GM19468 (cell line): ENCODE measurements around the gene EML1.

Source experiments
- ATAC-seq: cut with Tn5 transposase; IDR thresholded peaks from one replicate; pipeline ENCODE4 v1.9.1; 2021; ENCODE audit warnings: mild to moderate bottlenecking, moderate library complexity, moderate number of reproducible peaks; ENCODE audit not compliant: unreplicated experiment; ENCODE audit errors: extremely low read depth

Gene EML1

GRCh38 chr14:99850709-99851108 is 57.5 kb downstream of the EML1 start:
- no peak for ATAC-seq

GRCh38 chr14:99852578-99852977 is 59.4 kb downstream of the EML1 start:
- no peak for ATAC-seq

DNA sequence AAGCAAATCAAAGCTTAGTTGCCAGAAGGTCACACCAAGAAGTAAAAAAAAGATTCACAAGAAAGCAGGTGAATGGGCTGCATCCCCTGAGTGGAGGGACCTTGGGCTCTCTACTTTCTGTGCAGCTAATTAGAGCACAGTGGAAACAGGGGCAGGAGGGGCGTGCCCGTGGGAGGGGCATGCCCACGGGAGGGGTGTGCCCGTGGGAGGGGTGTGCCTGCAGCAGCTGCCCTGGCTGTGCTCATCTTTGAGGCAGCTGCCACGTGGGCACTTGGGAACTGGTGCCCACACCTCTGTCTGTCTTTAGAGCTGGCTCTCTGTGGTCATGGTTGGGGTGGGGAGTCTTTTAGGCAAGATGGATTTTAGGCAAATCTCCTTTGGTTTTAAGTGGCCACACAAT is 60.0 kb downstream of the EML1 start:
- ATAC-seq, result no peak

GRCh38 chr14:99854831-99855230 is 61.6 kb downstream of the EML1 start:
- ATAC-seq, result no peak

GRCh38 chr14:99855271-99855670 is 62.1 kb downstream of the EML1 start:
- no peak for ATAC-seq

GRCh38 chr14:99857551-99857950 is 64.3 kb downstream of the EML1 start:
- no peak for ATAC-seq

GRCh38 chr14:99860219-99860618 is 67.0 kb downstream of the EML1 start:
- ATAC-seq, result no peak

DNA sequence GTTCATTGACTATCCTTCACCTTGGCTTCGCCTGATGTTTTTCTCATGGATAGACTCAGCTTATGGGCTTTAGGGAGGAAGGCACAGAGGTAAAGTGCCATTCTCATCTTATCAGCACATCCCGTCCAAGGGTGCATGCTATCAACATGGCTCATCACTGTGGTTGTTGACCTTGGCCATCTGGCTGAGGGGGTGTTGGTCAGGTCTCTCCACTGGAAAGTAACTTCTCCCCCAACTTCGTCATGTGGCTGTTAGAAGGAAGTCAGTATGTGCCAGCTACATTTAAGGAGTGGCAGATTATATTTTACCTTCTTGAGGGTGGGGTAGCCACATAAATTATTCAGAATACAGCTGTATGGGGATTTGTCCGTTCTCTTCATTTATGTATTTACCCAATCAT is 68.9 kb downstream of the EML1 start:
- no peak for ATAC-seq

GRCh38 chr14:99863059-99863458 is 69.8 kb downstream of the EML1 start:
- ATAC-seq, result no peak

- ATAC-seq, result no peak
Observed at GRCh38 chr14:99865408-99865807, 72.2 kb downstream of the EML1 start.

DNA sequence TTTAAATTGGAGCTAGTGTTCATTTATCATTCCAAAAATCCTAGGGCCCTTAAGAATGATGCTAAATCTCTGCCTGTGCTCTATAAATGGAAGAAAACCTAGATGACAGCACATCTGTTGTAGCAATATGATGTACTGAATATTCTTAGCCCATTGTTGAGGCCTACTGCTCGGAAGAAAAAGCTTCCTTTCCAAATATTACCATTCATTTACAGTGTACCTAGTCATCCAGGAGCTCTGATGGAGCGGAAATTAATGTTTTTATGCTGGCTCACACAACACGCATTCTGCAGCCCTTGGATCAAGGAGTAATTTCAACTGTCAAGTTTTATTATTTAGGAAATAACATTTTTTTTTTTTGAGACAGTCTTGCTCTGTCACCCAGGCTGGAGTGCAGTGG is 77.4 kb downstream of the EML1 start:
- ATAC-seq, result no peak

DNA sequence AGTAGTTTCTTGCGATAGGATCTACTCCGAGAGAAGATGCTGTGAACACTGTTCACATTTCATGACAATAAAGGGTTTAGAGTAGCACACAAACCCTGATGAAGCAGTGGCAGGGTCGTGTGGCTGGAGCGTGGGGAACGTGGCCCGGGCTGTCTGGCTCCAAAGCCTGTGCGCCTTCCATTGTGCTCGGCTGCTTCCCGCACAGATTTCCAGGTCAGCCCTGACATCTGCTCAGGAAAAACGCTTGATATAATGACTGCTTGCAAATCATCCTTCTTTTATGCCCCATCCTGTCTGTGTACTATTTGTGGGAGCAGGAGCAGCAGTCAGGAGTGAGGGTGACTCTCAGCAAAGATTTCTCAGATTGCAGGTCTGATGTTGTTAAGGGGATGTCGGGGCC is 78.6 kb downstream of the EML1 start:
- ATAC-seq, result no peak

DNA sequence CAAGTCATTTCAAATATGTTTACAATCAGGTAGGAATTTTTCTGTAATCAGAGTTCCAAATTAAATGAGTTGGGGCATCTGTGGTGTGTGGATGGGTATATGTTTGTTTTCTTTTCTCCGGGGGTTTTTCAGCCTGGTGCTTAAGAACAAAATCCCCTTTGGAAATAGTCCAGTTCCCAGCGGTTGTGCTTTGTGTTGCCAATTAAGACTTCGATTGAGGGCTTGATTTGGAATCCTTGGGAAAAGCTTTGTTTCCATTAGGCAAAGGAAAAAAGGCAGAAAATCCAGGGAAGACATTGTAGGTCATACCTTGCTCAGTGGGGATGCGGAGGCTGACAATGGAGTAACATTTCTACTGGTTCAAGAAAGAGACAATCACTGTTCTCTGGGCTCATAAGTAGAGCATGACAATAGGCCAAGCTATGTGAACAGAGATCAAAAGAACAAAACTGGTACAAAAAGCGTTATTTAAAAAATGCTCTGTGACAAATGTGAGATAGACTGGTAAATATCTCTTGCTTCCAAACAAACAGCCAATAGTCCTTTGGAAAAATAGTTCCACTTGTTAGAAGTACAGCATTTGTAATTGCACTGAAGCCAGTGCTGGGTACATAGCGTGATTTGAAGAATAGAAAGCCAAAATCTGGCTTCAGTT is 79.7 kb downstream of the EML1 start:
- no peak for ATAC-seq

GRCh38 chr14:99873653-99874052 is 80.4 kb downstream of the EML1 start:
- no peak for ATAC-seq

- no peak for ATAC-seq
Observed at GRCh38 chr14:99874306-99874705, 81.1 kb downstream of the EML1 start.

DNA sequence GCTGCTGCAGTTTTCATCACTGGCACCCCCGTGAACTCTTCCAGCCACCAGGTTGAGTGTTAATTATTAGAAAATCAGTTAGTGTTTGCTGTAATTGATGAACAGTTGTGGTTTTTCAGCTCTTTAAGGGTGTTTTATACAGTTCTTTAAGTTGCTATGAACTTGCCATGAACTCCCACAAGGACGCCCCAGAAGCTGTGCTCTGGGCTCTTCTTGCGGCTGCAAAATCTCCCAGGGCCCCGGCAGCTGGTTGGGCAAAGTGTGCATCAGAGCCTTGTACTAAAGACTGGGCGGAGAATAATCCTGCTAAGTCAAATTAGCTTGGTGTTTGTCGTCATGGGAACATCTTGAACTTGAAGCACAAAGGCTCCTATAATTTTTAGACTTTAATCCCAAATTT is 82.2 kb downstream of the EML1 start:
- no peak for ATAC-seq

DNA sequence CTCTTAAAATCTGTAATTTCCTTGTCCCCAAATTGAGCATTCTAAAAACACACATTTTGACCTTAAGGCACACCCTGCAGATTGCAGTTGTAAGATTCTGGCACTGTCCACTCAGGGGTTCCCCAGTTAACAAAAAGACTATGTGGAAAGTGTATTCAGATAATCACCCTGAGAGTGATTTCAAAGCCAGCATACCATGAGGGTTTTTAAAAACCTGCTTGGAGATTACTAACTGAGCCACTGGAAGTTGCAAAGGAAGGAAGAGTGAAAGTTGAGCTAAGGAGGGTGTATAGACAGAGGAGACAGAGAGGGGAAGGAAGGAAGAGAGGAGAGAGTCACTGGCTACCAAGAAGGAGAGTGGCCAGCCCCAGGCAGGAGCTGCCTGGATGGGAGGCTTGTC is 82.6 kb downstream of the EML1 start:
- no peak for ATAC-seq

GRCh38 chr14:99876406-99876805 is 83.2 kb downstream of the EML1 start:
- no peak for ATAC-seq

- ATAC-seq, result no peak
Observed at GRCh38 chr14:99878563-99878962, 85.3 kb downstream of the EML1 start.

DNA sequence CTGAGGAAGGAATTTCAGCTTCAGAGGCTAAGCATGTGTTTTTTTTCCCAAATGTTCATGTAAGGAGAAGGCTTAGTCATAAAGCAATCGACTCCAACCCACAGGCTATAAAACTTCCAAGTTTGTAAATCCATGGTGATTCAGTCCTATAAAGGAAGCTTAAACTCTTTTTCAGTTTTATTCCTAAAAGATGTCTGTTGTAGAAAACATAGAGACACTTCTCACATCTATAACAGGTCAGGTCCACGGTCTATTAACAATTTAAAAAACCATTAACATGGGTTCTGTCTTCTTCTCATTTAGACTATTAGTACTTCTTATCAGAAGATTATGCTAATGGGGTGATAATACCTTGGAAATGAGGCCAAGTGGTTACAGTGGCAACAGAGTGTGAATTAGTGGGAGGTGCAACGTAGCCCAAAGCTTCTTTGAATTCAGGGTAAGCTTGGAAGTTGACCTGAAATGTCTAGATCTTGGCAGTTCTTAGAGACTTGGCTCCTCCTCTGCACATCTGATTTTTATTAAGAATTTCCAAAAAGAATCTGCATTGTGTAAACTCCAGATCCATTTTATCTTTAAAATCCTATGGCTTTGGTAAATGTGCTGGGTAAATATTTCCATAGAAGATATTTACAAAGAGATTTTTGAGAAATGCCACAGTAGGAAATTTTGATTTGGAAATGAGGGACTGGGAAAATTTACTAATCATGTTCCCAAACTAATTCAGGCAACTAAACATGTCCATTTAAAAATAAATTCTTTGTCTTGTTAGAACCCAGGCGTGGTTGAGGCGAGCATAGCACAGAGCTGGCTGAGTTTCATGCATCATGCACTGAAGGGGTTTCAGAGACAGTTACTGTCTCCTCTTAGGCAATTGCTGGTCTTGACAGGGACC is 86.4 kb downstream of the EML1 start:
- ATAC-seq, result no peak

- no peak for ATAC-seq
Observed at GRCh38 chr14:99880651-99881420, 87.6 kb downstream of the EML1 start.
